NCI-H748 (cell line): ENCODE measurements around the gene TNFAIP8.

ENCODE experiments used
- DNase-seq: peaks from one replicate; lab custom pipeline; 2025; ENCODE audit not compliant: unreplicated experiment; lab: John Stamatoyannopoulos, UW

TNFAIP8 gene

GRCh38 chr5:119355685-119356611 is at the start of gene TNFAIP8:
TNFAIP8 (plus strand) TSS chr5:119356019; CDS start chr5:119356091, 72 bp downstream.
- DNase-seq: peak; percentile 51

DNA sequence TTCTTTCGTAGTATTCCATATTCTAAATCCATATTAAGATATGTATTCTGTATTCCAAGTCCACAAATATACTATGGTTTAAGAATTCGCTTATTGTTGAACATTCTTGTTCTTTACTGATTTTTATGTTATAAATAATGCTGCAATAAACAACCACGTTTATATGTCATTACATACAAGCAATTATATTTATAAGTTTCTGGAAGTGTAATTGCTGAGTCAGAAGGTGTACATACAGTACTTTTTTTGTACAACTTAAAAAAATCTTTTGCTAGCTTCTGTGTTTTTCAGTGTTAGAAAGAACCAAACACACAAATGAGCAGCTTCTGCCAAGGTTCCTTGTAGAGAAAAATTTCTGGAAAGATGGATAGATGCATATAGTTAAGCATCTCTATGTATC is 48.6 kb upstream of the TNFAIP8 start:
- no peak for DNase-seq

GRCh38 chr5:119309326-119309725 is 46.5 kb upstream of the TNFAIP8 start:
- DNase-seq: no peak

- DNase-seq: no peak
Measured at GRCh38 chr5:119311688-119312087, 44.1 kb upstream of the TNFAIP8 start.

GRCh38 chr5:119312403-119312802 is 43.4 kb upstream of the TNFAIP8 start:
- no peak for DNase-seq

GRCh38 chr5:119313197-119313596 is 42.6 kb upstream of the TNFAIP8 start:
- DNase-seq: no peak

DNA sequence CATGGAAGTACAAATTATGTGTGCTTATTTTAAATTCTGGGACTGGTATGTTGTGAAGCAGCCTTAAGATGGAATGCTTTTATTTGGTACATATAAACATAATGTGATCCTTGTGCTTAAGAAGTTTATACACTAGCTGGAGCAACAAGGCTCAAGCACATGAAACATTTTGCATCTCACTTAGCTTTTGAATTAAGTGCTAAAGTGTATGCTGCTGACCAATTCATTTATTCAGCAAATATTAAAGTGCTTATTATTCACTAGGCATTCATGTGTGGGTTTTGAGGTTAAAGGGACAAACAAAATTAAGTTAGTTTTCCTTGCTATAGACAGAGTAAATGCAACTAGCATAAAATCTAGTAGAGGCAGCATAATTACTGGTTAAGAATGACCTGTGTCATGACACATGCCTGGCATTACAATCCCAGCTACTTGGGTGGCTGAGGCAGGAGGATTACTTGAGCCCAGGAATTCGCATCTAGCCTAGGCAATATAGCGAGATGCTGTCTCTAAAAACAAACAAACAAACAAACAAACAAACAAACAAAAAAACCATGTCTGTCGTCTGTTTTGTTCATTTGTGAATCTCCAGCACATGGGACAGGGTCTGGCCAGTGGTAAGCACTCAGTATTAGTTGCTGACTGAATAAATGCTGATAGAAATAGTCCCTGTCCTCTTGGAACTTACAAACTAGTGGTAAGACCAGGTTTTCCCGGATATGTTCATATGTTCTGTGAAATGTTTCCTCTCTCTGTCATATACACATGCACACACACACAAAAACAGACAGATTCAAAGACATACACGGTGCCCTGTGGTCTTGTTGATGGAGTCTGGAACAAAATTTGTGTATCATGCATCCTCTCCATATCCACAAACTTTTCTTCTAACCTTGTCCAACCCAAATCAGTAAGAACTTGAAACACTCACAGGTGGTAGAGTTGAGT is 41.9 kb upstream of the TNFAIP8 start:
- no peak for DNase-seq

DNA sequence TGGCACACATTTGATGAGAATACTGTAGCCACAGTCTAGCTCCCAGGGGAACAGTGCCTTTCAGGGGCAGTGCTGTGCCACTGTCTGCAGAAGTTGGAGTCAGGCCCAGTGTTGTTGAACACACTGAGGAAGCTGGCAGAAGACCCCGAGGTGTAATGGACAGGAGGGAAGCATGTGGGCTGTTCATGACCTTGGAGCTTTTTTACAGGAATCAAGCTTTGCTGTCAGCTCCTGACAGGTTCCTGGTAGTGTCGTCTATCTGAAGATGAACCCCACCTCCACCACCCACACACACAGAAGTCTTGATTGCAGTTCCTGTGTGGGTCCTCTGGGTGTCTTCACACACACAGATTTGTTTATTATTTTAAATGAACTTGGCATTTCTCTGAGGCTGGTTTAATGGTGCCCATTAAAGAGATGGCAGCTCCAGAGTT is 40.3 kb upstream of the TNFAIP8 start:
- DNase-seq: no peak

DNA sequence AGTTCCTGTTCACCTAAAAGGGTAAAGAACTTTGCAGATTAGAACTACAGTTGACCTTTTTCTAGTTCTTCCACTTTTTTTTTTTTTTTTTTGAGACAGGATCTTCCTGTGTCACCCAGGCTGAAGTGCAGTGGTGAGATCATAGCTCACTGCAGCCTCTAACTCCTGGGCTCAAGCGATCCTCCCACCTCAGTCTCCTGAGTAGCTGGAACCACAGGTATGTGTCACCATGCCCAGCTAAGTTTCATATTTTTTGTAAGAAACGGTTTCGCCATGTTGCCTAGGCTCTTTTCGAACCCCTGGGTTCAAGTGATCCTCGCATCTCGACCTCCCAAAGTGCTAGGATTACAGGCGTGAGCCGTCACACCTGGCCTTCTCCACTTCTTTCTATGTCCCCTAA is 39.7 kb upstream of the TNFAIP8 start:
- no peak for DNase-seq

DNA sequence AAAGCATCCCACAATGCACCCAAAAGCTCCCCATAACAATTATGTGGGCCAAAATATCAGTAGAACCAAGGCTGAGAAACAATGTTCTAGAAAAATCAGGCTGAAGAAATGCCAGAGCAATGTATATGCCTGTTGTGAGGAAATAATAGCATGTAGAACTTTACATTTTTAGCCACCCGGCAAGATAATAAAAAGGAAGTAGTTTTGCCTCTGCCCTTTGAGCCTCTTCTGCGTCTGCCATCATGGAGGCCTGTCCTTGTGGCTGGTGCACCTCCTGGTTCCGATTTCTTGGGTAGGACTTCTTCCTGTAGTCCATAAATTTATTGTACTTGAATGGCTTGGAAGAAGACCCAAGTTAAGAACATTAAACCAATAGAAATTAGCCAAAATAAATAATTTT is 38.9 kb upstream of the TNFAIP8 start:
- no peak for DNase-seq

DNA sequence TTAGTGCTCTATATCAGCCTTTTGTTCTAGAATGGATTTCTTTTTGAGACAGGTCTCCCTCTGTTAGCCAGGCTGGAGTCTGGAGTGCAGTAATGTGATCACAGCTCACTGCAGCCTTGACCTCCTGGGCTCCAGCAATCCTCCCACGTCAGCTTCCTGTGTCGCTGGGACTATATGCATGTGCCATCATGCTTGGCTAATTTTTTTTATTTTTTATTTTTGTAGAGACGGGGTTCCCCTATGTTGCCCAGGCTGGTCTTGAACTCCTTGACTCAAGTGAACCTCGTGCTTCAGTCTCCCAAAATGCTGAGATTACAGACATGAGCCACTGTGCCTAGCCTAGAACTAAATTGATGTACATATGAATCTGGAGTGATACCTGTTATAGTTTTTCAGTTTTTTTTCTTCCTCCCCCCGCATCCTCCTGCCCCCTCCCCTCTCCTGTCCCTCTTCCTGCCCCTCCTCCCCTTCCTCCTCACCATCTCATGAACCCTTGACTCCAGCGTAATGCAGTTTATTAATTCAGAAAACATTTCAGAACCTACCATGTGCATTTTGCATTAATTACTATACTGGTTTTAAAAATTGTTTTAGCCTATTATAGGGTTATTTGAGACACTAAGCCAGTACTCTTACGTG is 37.4 kb upstream of the TNFAIP8 start:
- DNase-seq: no peak

GRCh38 chr5:119319401-119319800 is 36.4 kb upstream of the TNFAIP8 start:
- no peak for DNase-seq

DNA sequence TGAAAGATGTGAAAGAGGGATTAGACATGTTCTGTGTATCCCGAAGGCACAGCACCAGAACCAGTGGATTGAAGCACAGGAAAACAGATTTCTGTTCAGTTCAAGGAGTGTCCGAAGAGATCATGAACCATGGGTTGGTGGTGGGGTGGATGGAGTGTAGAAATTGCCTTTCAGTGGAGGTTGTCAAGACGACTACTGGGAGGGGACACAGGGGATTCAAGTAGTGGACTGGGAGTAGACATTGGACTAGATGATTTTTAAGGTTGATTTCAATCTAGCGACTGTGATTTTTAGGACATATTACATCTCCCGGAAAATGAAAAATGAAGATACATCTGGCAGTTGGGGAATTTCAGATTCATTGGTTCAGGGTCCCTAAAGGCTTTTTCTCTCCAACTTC is 35.9 kb upstream of the TNFAIP8 start:
- DNase-seq: no peak

- no peak for DNase-seq
Measured at GRCh38 chr5:119321569-119322311, 34.1 kb upstream of the TNFAIP8 start.

- DNase-seq: no peak
Measured at GRCh38 chr5:119322312-119322947, 33.4 kb upstream of the TNFAIP8 start.

GRCh38 chr5:119322948-119323537 is 32.8 kb upstream of the TNFAIP8 start:
- no peak for DNase-seq

GRCh38 chr5:119323601-119324000 is 32.2 kb upstream of the TNFAIP8 start:
- peak; percentile 96 for DNase-seq

DNA sequence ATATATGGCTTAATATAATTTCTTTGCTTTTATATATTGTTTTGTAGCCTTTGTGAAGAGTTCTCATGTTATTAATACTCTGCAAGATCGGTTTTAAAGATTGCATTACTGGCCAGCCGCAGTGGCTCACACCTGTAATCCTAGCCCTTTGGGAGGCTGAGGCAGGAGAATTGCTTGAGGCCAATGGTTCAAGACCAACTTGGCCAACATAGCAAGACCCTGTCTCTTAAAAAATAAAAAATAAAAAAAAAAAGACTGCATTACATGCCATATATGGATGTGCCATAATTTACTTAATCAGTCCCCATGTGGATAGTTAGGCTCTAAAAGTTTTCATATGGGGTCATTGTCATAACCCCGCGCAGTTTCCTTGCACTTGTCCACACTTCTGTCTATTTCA is 31.0 kb upstream of the TNFAIP8 start:
- DNase-seq: no peak

GRCh38 chr5:119327018-119327417 is 28.8 kb upstream of the TNFAIP8 start:
- DNase-seq: no peak
